Common myeloid progenitor, CD34-positive (primary cell): ENCODE results near the gene DDA1.

Experiments used
- CTCF ChIA-PET: fragments of 350-600 bp; sonication (Branson Sonifier 250); formaldehyde crosslinking; loops from one replicate; lab custom pipeline; 2021; ENCODE audit warnings: antibody characterized with exemption; lab: Charles Lee
- POLR2A ChIA-PET: fragments of 350-600 bp; sonication (Branson Sonifier 250); formaldehyde crosslinking; loops from one replicate; lab custom pipeline; 2021; ENCODE audit warnings: antibody characterized with exemption; lab: Charles Lee
- DNase-seq, 3 donors: peaks; one replicate each; pipeline versions ENCODE4 v3.0.0 to v3.0.0-alpha.2; 2013
- H3K27ac ChIP-seq, 2 experiments: 1 replicate in 1 of 2; 2 replicates in 1 of 2; pipeline ENCODE4 v1.7.0; 2013; ENCODE audit warnings: inconsistent platforms in 2 of 2, low read length in 2 of 2, mild to moderate bottlenecking in 2 of 2, low read depth in 1 of 2, moderate library complexity in 1 of 2; ENCODE audit not compliant: severe bottlenecking in 2 of 2, insufficient read depth in 1 of 2, poor library complexity in 1 of 2
- H3K27me3 ChIP-seq, 5 experiments: replicated peaks in 2 of 5; 1 replicate in 3 of 5; 2 replicates in 2 of 5; pipeline versions ENCODE4 v1.6.1 to v1.7.0; 2013; ENCODE audit warnings: low read length in 4 of 5, mild to moderate bottlenecking in 2 of 5, moderate library complexity in 2 of 5, inconsistent platforms in 1 of 5; ENCODE audit not compliant: insufficient read depth in 5 of 5, control insufficient read depth in 4 of 5
- H3K36me3 ChIP-seq, 4 experiments: 1 replicate in 2 of 4; 2 replicates in 2 of 4; pipeline versions ENCODE4 v1.6.1 to v1.7.0; 2013; ENCODE audit warnings: low read length in 3 of 4, control low read depth in 1 of 4, mild to moderate bottlenecking in 1 of 4; ENCODE audit not compliant: control insufficient read depth in 4 of 4, insufficient read depth in 4 of 4
- H3K4me1 ChIP-seq, 4 experiments: 1 replicate in 3 of 4; 2 replicates in 1 of 4; pipeline versions ENCODE4 v1.6.1 to v1.7.1; 2013; ENCODE audit warnings: low read length in 3 of 4, mild to moderate bottlenecking in 3 of 4, control low read depth in 1 of 4, inconsistent platforms in 1 of 4, moderate library complexity in 1 of 4; ENCODE audit not compliant: control insufficient read depth in 4 of 4, insufficient read depth in 4 of 4; ENCODE audit errors: control extremely low read depth in 1 of 4
- H3K4me3 ChIP-seq, 7 experiments: 1 replicate in 4 of 7; 2 replicates in 3 of 7; pipeline versions ENCODE4 v1.5.1 to v1.7.0; 2013; ENCODE audit warnings: mild to moderate bottlenecking in 7 of 7, low read length in 6 of 7, moderate library complexity in 6 of 7, inconsistent platforms in 2 of 7, low read depth in 2 of 7, control low read depth in 1 of 7; ENCODE audit not compliant: insufficient read depth in 4 of 7, control insufficient read depth in 1 of 7; ENCODE audit errors: extremely low read depth in 1 of 7
- H3K9me3 ChIP-seq, 5 experiments: 1 replicate in 4 of 5; 2 replicates in 1 of 5; pipeline versions ENCODE4 v1.6.1 to v1.7.1; 2013; ENCODE audit warnings: low read length in 4 of 5, mild to moderate bottlenecking in 2 of 5, inconsistent platforms in 1 of 5, low read depth in 1 of 5, moderate library complexity in 1 of 5; ENCODE audit not compliant: control insufficient read depth in 4 of 5, insufficient read depth in 2 of 5; ENCODE audit errors: control extremely low read depth in 1 of 5
- WGBS: methylation state at CpG from one replicate; pipeline ENCODE4 v1.1.5; 2013; ENCODE audit not compliant: insufficient coverage; 5-methylcytosine and 5-hydroxymethylcytosine counted together

The DDA1 gene

DNA sequence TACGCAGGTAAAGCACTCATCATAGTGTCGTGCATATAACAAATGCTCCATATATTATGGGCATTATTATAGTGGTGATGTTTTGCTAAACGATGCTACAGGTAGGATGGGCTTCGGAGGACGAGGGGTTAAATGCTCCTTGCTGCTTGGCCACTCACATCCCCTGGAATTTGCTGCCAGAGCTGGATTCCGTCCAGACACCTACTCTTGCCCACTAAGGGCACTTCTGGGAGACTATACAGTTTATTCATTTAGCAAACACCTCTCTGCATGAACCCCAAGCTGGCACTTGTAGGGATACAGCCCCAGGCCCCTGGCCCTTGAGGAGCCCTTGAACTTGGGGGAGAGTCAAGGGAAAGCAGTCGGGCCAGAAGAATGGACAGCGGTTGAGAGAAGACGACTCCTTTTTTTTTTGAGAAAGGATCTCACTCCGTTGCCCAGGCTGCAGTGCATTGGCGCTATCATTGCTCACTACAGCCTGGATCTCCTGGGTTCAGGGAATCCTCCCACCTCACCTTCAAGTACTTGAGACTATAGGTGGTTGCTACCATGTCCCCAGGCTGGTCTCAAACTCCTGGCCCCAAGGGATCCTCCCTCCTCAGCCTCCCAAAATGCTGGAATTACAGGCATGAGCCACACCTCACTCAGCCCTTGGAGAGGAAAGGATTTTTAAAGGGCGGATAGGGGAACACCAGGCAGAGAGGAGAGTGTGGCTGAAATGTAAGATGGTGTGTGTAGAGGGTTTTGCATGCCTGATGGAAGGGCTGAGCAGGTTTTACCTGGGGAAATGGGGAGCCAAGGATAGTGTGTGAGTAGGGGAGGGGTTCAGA lies 4.8 kb upstream of the DDA1 start:
- Histone ChIP-seq H3K27ac (no peak overlapping the region), H3K9me3 (no peaks in the 10 kb centered on the region), H3K4me1 (peaks cover 8 to 41% (median 33%) of the 10 kb centered on the region in 4 experiments), H3K4me3 (peak overlapping the region in 2 of 7 experiments; percentile 86 to 88), H3K27me3 (no peaks in the 10 kb centered on the region), H3K36me3 (peaks cover 0 to 16% (median 8%) of the 10 kb centered on the region in 4 experiments)
- WGBS = 96% methylated on average over 9 of the region's 12 CpGs
- CTCF ChIA-PET = interaction anchor here (0.7 to 2.7 kb wide), 9 partner anchors 9 to 127 kb away, joined by 3 to 11 read pairs (median 3); partner anchors contain the start of gene ANKLE1
- DNase-seq = peak in 1 of 3 donors; percentile 10
- POLR2A ChIA-PET = interaction anchor here (0.7 to 1.6 kb wide), 2 partner anchors 10 to 17 kb away, joined by 3 read pairs; no protein-coding TSS in a partner anchor

DNA sequence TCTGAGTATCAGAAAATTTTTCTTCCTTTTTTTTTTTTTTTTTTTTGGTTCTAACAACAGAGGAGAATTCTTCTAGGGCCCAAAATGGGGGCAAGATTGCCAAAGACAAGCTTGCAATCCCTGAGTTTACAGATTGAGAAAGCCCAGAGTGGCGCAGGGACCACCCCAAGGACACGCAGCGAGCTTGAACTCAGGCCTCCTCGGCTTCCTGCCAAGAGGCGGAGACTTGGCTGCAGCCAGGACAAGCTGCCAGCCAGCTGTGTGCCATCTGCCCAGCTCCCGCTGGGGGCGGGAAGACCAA lies 4.2 kb upstream of the DDA1 start:
- POLR2A ChIA-PET = interaction anchor here (0.7 to 1.6 kb wide), 2 partner anchors 11 to 16 kb away, joined by 3 read pairs; no protein-coding TSS in a partner anchor
- peaks cover 8 to 46% (median 39%) of the 10 kb centered on the region in 4 experiments for H3K4me1 ChIP-seq
- no peak overlapping the region for H3K27ac ChIP-seq
- WGBS = 4% methylated on average over 7 of the region's 7 CpGs
- H3K9me3 ChIP-seq = no peaks in the 10 kb centered on the region
- H3K4me3 ChIP-seq = peak overlapping the region in 3 of 7 experiments; percentile 86 to 98 (median 88)
- CTCF ChIA-PET = interaction anchor here (0.7 to 1.4 kb wide), 6 partner anchors 10 to 127 kb away, joined by 3 to 9 read pairs (median 3); no protein-coding TSS in a partner anchor
- H3K36me3 ChIP-seq = peaks cover 0 to 16% (median 7%) of the 10 kb centered on the region in 4 experiments
- DNase-seq = no peak
- no peaks in the 10 kb centered on the region for H3K27me3 ChIP-seq

DNA sequence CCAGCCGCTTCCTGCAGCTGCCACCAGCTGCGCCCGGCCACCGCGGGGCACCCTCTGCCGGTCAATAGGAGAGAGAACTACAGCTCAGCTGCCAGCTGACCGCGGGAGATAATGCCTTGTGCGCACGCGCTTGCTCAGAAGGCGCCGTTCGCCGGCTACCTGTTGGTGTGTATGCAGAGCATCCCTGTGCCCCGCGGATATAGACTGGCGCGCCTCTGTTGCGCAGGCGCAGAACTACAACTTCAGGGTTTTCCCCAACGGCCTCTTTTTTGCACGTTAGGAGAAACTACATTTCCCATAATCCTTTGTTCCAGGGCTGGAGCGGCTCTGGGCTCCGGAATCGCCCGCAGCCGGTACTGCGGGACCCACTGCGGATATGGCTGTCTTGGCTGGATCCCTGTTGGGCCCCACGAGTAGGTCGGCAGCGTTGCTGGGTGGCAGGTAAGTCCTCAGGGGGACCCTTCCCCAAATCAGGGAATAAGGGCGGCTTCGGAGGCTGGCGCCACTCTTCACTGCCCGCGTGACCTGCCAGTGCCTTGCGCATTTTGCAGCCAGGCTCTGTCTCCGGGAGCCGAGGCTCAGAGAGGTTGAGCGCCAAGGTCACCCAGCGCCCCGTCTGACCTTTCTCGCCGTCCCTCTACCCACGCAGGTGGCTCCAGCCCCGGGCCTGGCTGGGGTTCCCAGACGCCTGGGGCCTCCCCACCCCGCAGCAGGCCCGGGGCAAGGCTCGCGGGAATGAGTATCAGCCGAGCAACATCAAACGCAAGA lies 3.7 kb upstream of the DDA1 start, which contains the start of gene MRPL34:
TSS of gene MRPL34 (plus strand) at position 356 of the 768 bp plus-strand sequence. CDS start at position 377, 21 bp downstream.
- H3K27me3 ChIP-seq = no peaks in the 10 kb centered on the region
- peaks cover 12 to 50% (median 44%) of the 10 kb centered on the region in 4 experiments for H3K4me1 ChIP-seq
- DNase-seq = peak; percentile 100
- POLR2A ChIA-PET = interaction anchor here (0.7 to 1.6 kb wide), 3 partner anchors 11 to 18 kb away, joined by 3 to 5 read pairs (median 3); no protein-coding TSS in a partner anchor
- H3K36me3 ChIP-seq = peaks cover 0 to 13% (median 4%) of the 10 kb centered on the region in 4 experiments
- peak within 1 kb of the TSS; percentile 70 to 81 for H3K27ac ChIP-seq
- CTCF ChIA-PET = interaction anchor here (0.7 to 1.4 kb wide), 6 partner anchors 10 to 126 kb away, joined by 3 to 9 read pairs (median 3); no protein-coding TSS in a partner anchor
- no peaks in the 10 kb centered on the region for H3K9me3 ChIP-seq
- WGBS = 0% methylated on average over 53 of the region's 55 CpGs
- peak within 1 kb of the TSS; percentile 66 to 98 (median 86) for H3K4me3 ChIP-seq

DNA sequence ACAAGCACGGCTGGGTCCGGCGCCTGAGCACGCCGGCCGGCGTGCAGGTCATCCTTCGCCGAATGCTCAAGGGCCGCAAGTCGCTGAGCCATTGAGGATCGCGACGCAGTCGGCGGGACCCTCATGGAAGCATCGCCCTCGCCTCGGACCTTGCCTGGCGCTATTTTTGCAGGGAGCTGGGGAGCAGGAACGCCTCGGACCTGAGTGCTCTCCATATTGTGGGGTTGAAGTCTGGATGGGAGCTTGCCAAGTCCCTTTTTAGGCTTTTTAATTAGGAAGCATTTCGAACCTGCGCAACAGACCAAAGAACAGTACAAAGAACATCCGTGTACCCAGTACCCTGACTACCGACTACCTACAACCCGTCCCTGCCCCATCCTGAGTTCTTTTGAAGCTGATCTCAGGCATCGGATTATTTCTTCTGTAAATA lies 3.1 kb upstream of the DDA1 start:
- Histone ChIP-seq H3K27ac (peak overlapping the region; percentile 70 to 81), H3K4me1 (peaks cover 13 to 51% (median 45%) of the 10 kb centered on the region in 4 experiments), H3K9me3 (no peaks in the 10 kb centered on the region), H3K4me3 (peak overlapping the region; percentile 66 to 98 (median 86)), H3K27me3 (no peaks in the 10 kb centered on the region), H3K36me3 (peaks cover 0 to 7% (median 1%) of the 10 kb centered on the region in 4 experiments)
- ChIA-PET POLR2A (interaction anchor here (1.0 kb wide), 1 partner anchor 18 kb away, joined by 5 read pairs; no protein-coding TSS in a partner anchor), CTCF (interaction anchor here (0.9 to 1.8 kb wide), 4 partner anchors 12 to 41 kb away, joined by 3 to 8 read pairs (median 4); no protein-coding TSS in a partner anchor)
- WGBS = 7% methylated on average over 25 of the region's 28 CpGs
- no peak for DNase-seq

DNA sequence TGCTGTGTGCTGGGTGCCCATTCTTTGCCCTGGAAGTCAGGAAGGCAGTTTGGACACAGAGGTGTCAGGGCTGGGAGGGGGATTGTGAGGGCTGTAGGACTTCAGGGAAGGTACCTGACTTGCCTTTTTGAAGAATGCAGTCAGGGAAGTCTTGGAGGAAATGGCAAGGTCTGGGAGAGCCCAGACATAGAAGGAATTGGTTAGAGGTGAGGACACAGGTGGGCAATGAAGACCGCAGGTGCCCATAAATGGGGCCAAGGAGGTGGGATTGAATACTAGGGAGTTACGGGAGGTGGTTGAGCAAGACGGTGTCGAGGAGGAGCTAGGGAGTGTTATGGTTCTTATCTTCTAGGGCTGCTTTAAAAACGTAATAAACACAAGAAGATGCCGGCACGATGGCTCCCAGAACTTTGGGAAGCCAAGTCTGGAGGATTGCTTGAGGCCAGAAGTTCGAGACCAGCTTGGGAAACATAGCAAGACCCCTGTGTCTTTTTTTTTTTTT lies 1.4 kb upstream of the DDA1 start:
- Histone ChIP-seq H3K27me3 (no peaks in the 10 kb centered on the region), H3K27ac (no peak overlapping the region), H3K9me3 (no peaks in the 10 kb centered on the region), H3K4me1 (peaks cover 13 to 41% (median 34%) of the 10 kb centered on the region in 4 experiments), H3K36me3 (peaks cover 0 to 15% (median 8%) of the 10 kb centered on the region in 4 experiments), H3K4me3 (no peak overlapping the region)
- WGBS = 97% methylated on average over 7 of the region's 8 CpGs
- DNase-seq = no peak
- ChIA-PET POLR2A (no interaction called here), CTCF (interaction anchor here (0.7 to 1.8 kb wide), 4 partner anchors 15 to 40 kb away, joined by 3 to 8 read pairs (median 4); no protein-coding TSS in a partner anchor)

DNA sequence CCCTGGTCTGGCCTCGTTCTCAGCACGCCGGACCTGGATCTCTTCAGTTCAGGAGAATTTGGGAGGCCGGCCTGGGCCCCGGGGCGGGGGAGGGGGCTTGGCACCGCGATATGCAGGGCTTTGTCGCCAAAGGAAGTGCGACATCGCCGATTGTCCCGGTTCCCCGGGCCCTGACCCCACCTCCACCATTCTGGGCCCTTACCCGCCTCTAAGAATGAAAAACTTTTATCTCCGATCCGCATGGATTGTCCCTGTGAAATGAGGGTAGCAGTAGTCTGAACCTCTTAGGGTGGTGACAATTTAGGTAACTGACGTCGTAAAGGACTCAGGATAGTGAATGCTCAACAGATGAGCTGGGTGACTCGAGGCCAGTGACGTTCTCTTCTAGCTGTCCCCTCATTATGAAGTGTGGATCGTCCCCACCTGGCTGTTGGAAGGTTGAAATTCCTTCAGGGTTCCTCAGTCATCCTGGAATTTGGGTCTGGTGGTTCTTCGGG lies 650 bp downstream of the DDA1 start:
- CTCF ChIA-PET = interaction anchor here (1.3 kb wide), 1 partner anchor 17 kb away, joined by 6 read pairs; no protein-coding TSS in a partner anchor
- H3K27ac ChIP-seq = peak overlapping the region; percentile 83 to 93
- no peaks in the 10 kb centered on the region for H3K9me3 ChIP-seq
- H3K4me1 ChIP-seq = peaks cover 8 to 26% (median 22%) of the 10 kb centered on the region in 4 experiments
- peak overlapping the region; percentile 70 to 96 (median 85) for H3K4me3 ChIP-seq
- DNase-seq = peak in 1 of 3 donors; percentile 44
- H3K27me3 ChIP-seq = no peaks in the 10 kb centered on the region
- 7% methylated on average over 20 of the region's 23 CpGs for WGBS
- POLR2A ChIA-PET = interaction anchor here (0.6 to 1.8 kb wide), 2 partner anchors 13 to 17 kb away, joined by 4 to 6 read pairs; no protein-coding TSS in a partner anchor
- H3K36me3 ChIP-seq = peaks cover 0 to 33% (median 22%) of the 10 kb centered on the region in 4 experiments
